Heart right ventricle (tissue), 16 donors: ENCODE data around the gene AATF. TPM values are rescaled to one million over a fixed set of nuclear protein-coding genes. Genes with fewer than 3 reads are reported as not detected.

Experiments
- ATAC-seq, 8 donors: fragments of 200-7000 bp; cut with Tn5 transposase; one replicate each; pipeline ENCODE4 v1.9.1; 2020; ENCODE audit warnings: mild to moderate bottlenecking in 8 of 8, moderate library complexity in 8 of 8, moderate number of reproducible peaks in 1 of 8
- DNase-seq, 2 donors: peaks; one replicate each; pipeline ENCODE4 v3.0.0-alpha.2; 2020
- H3K27ac ChIP-seq, 10 donors: fragments of 200-600 bp; sonication (generic) in 2 of 10; one replicate each; pipeline versions ENCODE4 v1.5.0 to v1.8.0; 2020 to 2022; ENCODE audit warnings: mild to moderate bottlenecking in 3 of 10
- H3K27me3 ChIP-seq, 7 donors: fragments of 200-600 bp; one replicate each; pipeline ENCODE4 v1.8.0; 2021 to 2022; ENCODE audit warnings: mild to moderate bottlenecking in 2 of 7
- H3K36me3 ChIP-seq, 9 donors: fragments of 200-600 bp; sonication (generic) in 1 of 9; one replicate each; pipeline versions ENCODE4 v1.5.0 to v1.8.0; 2020 to 2022; ENCODE audit warnings: mild to moderate bottlenecking in 2 of 9
- H3K4me1 ChIP-seq, 9 donors: fragments of 200-600 bp; sonication (generic) in 1 of 9; one replicate each; pipeline versions ENCODE4 v1.5.0 to v1.8.0; 2020 to 2022; ENCODE audit warnings: mild to moderate bottlenecking in 4 of 9
- H3K4me3 ChIP-seq, 10 donors: fragments of 200-600 bp; sonication (generic) in 2 of 10; one replicate each; pipeline versions ENCODE4 v1.5.0 to v1.8.0; 2020 to 2022; ENCODE audit warnings: mild to moderate bottlenecking in 7 of 10, moderate library complexity in 2 of 10
- H3K9me3 ChIP-seq, 11 donors: fragments of 200-600 bp in 10 of 11; sonication (generic) in 2 of 11; one replicate each; pipeline versions ENCODE4 v1.5.0 to v1.8.0; 2013 to 2022; ENCODE audit warnings: mild to moderate bottlenecking in 2 of 11, control low read depth in 1 of 11, moderate library complexity in 1 of 11
- WGBS, 2 donors: extraction: QIAGEN DNeasy Blood & Tissue Kit; methylation state at CpG; one replicate each; pipeline ENCODE4 v1.1.7; 2013; ENCODE audit warnings: inconsistent platforms in 1 of 2; 5-methylcytosine and 5-hydroxymethylcytosine counted together
- intact Hi-C, 10 donors: fragments of 100-400 bp; cut with DNase I; formaldehyde crosslinking; loops; one replicate each; pipeline versions ENCODE4 v1.11.1 to v1.14.2; 2022
- polyA plus RNA-seq, 2 donors: library from polyadenylated mRNA; stranded (reverse); fragments of 200-250 nt; gene quantifications; one replicate each; pipeline ENCODE4 v1.2.3, GENCODE V29; 2013
- total RNA-seq, 10 donors: library from RNA; stranded (reverse); fragmentation: NEBNext Ultra II Directional in 3 of 10; extraction: Animal tissue kit (Norgen Biotek cat#: 25700) in 3 of 10; gene quantifications; one replicate each; pipeline versions ENCODE4 v1.2.1 to v1.2.4, GENCODE V29; 2021 to 2023
- TF ChIP-seq, protein P1 (sequence below), 9 donors: fragments of 200-600 bp; sonication (generic) in 2 of 9; IDR thresholded peaks; one replicate each; pipeline versions ENCODE4 v1.5.0 to v1.8.0; 2021 to 2022; ENCODE audit warnings: antibody characterized with exemption in 9 of 9, mild to moderate bottlenecking in 5 of 9, moderate library complexity in 1 of 9
- donor health status: Arrhythmogenic right ventricular cardiomyopathy.
- donor health status: ischemic (EF 13 %, LVEDD 7.1; RV severe dilation, severe dysfunction).
- donor health status: healthy with polysubstance abuse.
- donor health status: DM: no; HTN: yes; CAD: no.
- donor health status: DM: no; HTN: no; CAD: no.
- donor health status: ischemic (EF 25% LVEDD 6.9; RV normal size, moderate dysfunction).
- donor health status: ischemic (EF 25% LVEDD 5.7; RV mildly dilated, moderate dysfunction).
- donor health status: healthy.
- donor health status: DM: yes; HTN: yes; CAD: no.
- donor health status: Ischemic cardiomyopathy.
- donor health status: ischemic (EF 35%, LVEDD 5.7; RV mildly dilated, moderate dysfunction).
- donor health status: nonischemic (EF 11% LVEDD 7.7; RV severe dilation, severe dysfunction).
- donor health status: DM: yes; HTN: yes; CAD: no.
- donor health status: PGD.
- donor health status: ischemic (EF 29% LVEDD 5.4; RV normal size, mild dysfunction).
- donor health status: nonischemic (EF 23%, LVEDD 6.1; RV moderate dilation, normal function).

Gene AATF
- total and polyA plus RNA-seq, 12 donors: 19.9 to 35.5 (median 26.0) TPM

DNA sequence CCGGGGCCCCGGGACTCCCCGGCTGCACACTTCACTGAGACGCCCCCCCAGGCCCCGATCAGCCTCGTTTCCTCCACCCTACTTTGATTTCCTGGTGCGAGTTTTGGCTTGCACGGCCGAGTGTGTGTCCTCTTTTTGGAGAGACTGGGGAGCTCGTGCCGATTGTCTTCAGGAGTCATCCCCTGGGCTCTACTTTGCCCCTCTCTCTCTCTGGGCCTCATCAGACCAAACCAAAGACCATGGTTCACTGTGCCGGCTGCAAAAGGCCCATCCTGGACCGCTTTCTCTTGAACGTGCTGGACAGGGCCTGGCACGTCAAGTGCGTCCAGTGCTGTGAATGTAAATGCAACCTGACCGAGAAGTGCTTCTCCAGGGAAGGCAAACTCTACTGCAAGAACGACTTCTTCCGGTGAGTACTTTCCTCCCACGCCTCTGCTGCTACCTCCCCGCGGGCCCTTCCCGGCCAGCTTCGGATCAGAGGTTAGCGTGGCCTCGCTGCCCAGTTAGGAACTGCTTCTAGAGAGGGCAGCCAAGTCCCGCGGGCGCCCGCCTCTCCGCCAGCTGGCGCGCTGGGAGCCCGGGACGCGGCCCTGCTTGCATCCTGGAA, 10.7 kb upstream of the AATF start:
- H3K4me1 ChIP-seq: peaks cover 39 to 84% (median 75%) of the 10 kb centered on the region in 9 donors
- ATAC-seq (peak in 1 of 8 donors; percentile 33), DNase-seq (no peak)
- TF ChIP-seq, protein P1, sequence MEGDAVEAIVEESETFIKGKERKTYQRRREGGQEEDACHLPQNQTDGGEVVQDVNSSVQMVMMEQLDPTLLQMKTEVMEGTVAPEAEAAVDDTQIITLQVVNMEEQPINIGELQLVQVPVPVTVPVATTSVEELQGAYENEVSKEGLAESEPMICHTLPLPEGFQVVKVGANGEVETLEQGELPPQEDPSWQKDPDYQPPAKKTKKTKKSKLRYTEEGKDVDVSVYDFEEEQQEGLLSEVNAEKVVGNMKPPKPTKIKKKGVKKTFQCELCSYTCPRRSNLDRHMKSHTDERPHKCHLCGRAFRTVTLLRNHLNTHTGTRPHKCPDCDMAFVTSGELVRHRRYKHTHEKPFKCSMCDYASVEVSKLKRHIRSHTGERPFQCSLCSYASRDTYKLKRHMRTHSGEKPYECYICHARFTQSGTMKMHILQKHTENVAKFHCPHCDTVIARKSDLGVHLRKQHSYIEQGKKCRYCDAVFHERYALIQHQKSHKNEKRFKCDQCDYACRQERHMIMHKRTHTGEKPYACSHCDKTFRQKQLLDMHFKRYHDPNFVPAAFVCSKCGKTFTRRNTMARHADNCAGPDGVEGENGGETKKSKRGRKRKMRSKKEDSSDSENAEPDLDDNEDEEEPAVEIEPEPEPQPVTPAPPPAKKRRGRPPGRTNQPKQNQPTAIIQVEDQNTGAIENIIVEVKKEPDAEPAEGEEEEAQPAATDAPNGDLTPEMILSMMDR (IDR thresholded peaks at IDR 0.05): peak in 1 of 9 donors; percentile 7
- H3K9me3 ChIP-seq: no peaks in the 10 kb centered on the region
- no peak overlapping the region for H3K27ac ChIP-seq
- WGBS, 2 donors: 2 to 3% methylated on average over 36 of the region's 36 CpGs
- no peaks in the 10 kb centered on the region for H3K36me3 ChIP-seq
- intact Hi-C loops: no loop called here
- peak overlapping the region in 7 of 10 donors; percentile 9 to 43 (median 27) for H3K4me3 ChIP-seq
- peaks cover 94 to 100% (median 100%) of the 10 kb centered on the region in 7 donors for H3K27me3 ChIP-seq

DNA sequence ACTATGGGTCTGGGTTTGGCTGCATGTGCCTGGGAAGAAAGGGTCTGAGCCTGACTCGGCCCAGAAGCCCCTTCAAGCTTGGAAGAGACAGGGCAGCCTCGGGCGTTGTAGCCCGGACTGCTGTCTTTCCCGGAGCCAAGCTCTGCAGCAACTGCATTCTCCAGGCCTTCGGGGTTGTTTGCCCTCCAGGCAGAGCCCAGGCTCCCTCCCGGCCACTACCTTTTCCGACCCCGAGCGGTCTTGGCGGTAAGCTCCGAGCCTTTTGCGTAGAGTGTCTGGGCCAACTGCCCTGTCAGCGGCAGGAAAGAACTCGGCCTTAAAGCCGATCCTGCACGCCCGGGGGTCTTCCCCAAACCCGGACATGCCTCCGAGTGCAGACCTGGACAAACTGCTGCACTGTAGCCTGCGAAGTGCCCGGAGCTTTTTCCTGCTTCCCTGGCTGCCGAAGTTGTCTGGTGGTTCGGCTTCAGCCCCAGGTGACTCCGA, 10.1 kb upstream of the AATF start:
- no peak overlapping the region for H3K27ac ChIP-seq
- 2 to 3% methylated on average over 25 of the region's 25 CpGs for WGBS, 2 donors

DNA sequence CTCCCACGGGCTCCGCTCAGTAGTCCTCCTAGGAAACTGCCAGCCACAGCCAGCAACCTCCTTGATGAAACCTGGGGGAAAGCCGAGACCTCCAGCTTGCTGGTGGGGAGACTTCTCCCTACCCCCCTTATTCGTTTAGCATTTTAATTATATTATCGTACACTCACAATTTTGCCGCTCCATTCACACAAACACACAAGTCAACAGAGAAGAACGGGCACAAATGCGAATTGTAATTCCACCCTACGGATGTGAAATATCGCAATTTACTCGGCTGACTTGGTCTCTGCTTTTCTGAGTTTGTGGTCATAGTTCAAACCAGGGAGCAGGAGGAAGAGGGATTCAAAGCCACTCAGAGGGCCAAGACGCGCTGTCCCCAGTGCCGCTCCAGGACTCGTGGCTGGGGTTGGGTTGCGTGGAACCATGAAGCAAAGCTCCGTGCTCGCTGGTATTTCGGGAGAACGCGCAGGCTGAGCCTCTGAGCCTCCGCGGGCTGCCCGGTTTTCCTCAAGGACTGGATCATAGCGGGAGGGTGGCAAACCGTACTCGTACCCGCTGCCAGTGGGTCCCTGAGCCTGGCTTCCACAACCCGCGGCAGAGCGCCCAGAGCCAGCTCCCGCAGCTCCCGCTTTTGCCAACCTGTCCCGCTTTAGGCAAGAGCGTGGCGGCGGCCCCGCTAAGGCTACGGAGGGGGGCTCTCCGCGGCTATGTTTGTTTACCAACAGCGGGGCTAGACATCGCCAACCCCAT, 9.5 kb upstream of the AATF start:
- DNase-seq (no peak), ATAC-seq (no peak)
- WGBS, 2 donors: 4 to 6% methylated on average over 43 of the region's 43 CpGs
- H3K9me3 ChIP-seq: no peaks in the 10 kb centered on the region
- intact Hi-C loops: no loop called here
- peaks cover 96 to 100% (median 100%) of the 10 kb centered on the region in 7 donors for H3K27me3 ChIP-seq
- TF ChIP-seq, protein P1 (IDR thresholded peaks at IDR 0.05): no peak
- H3K4me1 ChIP-seq: peaks cover 35 to 80% (median 64%) of the 10 kb centered on the region in 9 donors
- no peaks in the 10 kb centered on the region for H3K36me3 ChIP-seq
- no peak overlapping the region for H3K27ac ChIP-seq
- H3K4me3 ChIP-seq: no peak overlapping the region

More for the DNA sequence above, 10.1 kb upstream of the AATF start:
- H3K4me1 ChIP-seq: peaks cover 39 to 84% (median 70%) of the 10 kb centered on the region in 9 donors
- intact Hi-C loops: no loop called here
- H3K4me3 ChIP-seq: peak overlapping the region in 2 of 10 donors; percentile 18 to 43
- TF ChIP-seq, protein P1 (IDR thresholded peaks at IDR 0.05): no peak
- peaks cover 95 to 100% (median 100%) of the 10 kb centered on the region in 7 donors for H3K27me3 ChIP-seq
- no peaks in the 10 kb centered on the region for H3K36me3 ChIP-seq
- DNase-seq: no peak
- H3K9me3 ChIP-seq: no peaks in the 10 kb centered on the region
- ATAC-seq: no peak

DNA sequence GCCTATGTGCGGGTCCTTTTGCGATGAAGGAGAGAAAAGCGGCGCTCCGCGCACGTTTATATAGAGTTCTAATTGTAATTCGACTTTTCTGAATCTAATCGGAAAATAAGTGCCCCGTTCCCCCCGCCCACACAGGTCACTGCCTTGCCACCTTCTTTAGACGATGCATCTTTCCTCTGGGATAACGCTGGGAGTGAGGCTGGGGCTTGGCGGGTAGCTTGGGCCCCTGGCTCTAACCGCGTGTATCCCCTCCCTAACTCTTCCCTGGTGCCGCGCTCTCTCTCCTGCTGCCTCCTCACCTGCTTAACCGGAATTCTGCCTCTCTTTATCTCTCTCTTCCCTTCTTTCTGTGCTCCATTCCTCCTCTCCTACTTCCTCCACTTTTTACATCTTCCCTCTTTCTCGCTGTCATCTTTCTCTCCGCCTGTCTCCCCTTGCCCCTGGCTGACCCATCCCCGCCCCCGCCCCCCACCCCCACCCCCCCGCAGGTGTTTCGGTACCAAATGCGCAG, 8.9 kb upstream of the AATF start:
- 3 to 5% methylated on average over 26 of the region's 26 CpGs for WGBS, 2 donors
- TF ChIP-seq, protein P1 (IDR thresholded peaks at IDR 0.05): no peak
- intact Hi-C loops: no loop called here

More for the DNA sequence above, 8.9 kb upstream of the AATF start:
- Histone ChIP-seq H3K9me3 (no peaks in the 10 kb centered on the region), H3K27me3 (peaks cover 96 to 100% (median 100%) of the 10 kb centered on the region in 7 donors), H3K4me3 (no peak overlapping the region), H3K27ac (no peak overlapping the region), H3K36me3 (no peaks in the 10 kb centered on the region), H3K4me1 (peaks cover 33 to 74% (median 57%) of the 10 kb centered on the region in 9 donors)
- no peak for DNase-seq
- no peak for ATAC-seq
